ENCODE results near the gene LSM2. TPM values are rescaled to one million over a fixed set of nuclear protein-coding genes. Genes with fewer than 3 reads are reported as not detected.

The LSM2 gene
- total and polyA plus RNA-seq, 9 of the 15 experiments (the other 6 are each of a cell fraction or from before 2014, with no cell fraction given) = 154 to 407 (median 223) TPM

DNA sequence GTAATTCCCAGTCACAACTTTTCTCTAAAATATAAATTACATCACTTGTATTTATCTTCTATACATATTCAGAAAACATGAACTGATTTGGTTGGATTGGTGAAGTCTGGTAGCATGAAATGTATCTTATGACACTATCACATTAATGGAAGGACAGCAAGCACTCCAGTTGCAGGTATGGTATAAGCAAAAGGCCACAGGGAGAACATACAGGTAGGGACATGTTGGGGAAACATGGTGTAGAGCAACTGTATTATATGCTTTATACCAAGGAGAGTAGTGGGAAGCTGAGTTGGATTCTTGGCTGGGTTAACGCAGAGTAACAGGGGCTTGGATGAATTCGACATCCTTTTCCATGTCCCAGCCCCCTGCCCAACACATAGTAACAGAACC lies 9.8 kb downstream of the LSM2 start:
- CTCF ChIA-PET (ENCODE audit: low intra/inter-chr PET ratio) = interaction anchor here (0.6 to 2.9 kb wide), 3 partner anchors 17 to 67 kb away, joined by 3 to 24 read pairs (median 5); no protein-coding TSS in a partner anchor
- peaks cover 14 to 36% of the 10 kb centered on the region in 2 experiments; a peak in 4 of 5 replicates for H3K4me1 ChIP-seq (replicated peaks in 1 of 2; ENCODE audit: control insufficient read depth in 2 of 2, insufficient read depth in 2 of 2, low read length in 2 of 2)
- no peak overlapping the region for H3K4me3 ChIP-seq
- in situ Hi-C loops (cut with MboI) (no loop called here), intact Hi-C loops (cut with micrococcal nuclease) (loop anchor here (1.0 kb wide), 3 partner anchors 37 to 104 kb away; no protein-coding TSS in a partner anchor)
- H3K27me3 ChIP-seq (ENCODE audit: control insufficient read depth in 2 of 2, insufficient read depth in 2 of 2, low read length in 2 of 2) = no peaks in the 10 kb centered on the region
- WGBS (ENCODE audit: insufficient coverage, low coverage, missing lambda C conversion rate) = 89% methylated on average over 2 of the region's 2 CpGs
- H2AFZ ChIP-seq (ENCODE audit: low read depth, low read length) = no peak overlapping the region
- ATAC-seq (no peak), FAIRE-seq (no peak), DNase-seq (ENCODE audit: extremely low read depth in 1 of 4, low spot score in 3 of 4) (no peak)
- no peak overlapping the region for H3K4me2 ChIP-seq (ENCODE audit: insufficient read depth, low read length)
- peaks cover 62% of the 10 kb centered on the region for H3K36me3 ChIP-seq (ENCODE audit: control insufficient read depth, insufficient read depth, low read length)
- no peaks in the 10 kb centered on the region for H4K20me1 ChIP-seq (replicated peaks; ENCODE audit: control insufficient read depth, insufficient read depth, low read length)
- H3K79me2 ChIP-seq (ENCODE audit: control insufficient read depth, insufficient read depth, low read length) = peaks cover 46% of the 10 kb centered on the region
- no TSS peak for BruUV-seq (replicated peaks)
- H3K9ac ChIP-seq (ENCODE audit: insufficient read depth in 1 of 2, low read depth in 2 of 2, low read length in 2 of 2) = no peak overlapping the region
- peak overlapping the region; percentile 19; the same call in 2 of the 3 replicates for H3K27ac ChIP-seq (ENCODE audit: extremely low read depth, low read depth, low read length)
- no peaks in the 10 kb centered on the region for H3K9me1 ChIP-seq (ENCODE audit: control insufficient read depth, insufficient read depth, low read length)
- H3K9me3 ChIP-seq (replicated peaks; ENCODE audit: control insufficient read depth, insufficient read depth, low read depth, low read length) = no peaks in the 10 kb centered on the region
- POLR2A ChIA-PET = interaction anchor here (1.0 to 4.3 kb wide), 10 partner anchors 10 to 159 kb away, joined by 3 to 58 read pairs (median 10); partner anchors contain the start of genes BAG6, HSPA1A, HSPA1B and HSPA1L
- TF ChIP-seq HOMEZ (CRISPR knock-in tag; IDR thresholded peaks at IDR 0.05) (no peak), ZNF253 (CRISPR knock-in tag; conservative IDR thresholded peaks at IDR 0.05) (no peak), DNMT1 (IDR thresholded peaks at IDR 0.05) (no peak), DPF2 (IDR thresholded peaks at IDR 0.05) (no peak), NR4A1 (CRISPR knock-in tag; IDR thresholded peaks at IDR 0.05) (no peak), NR4A1 (tag; IDR thresholded peaks at IDR 0.05) (no peak), PBX2 (CRISPR knock-in tag; IDR thresholded peaks at IDR 0.05; ENCODE audit: low read depth) (no peak), PBX2 (tag; conservative IDR thresholded peaks at IDR 0.05; ENCODE audit: low read depth) (no peak), CREBBP (IDR thresholded peaks at IDR 0.05; ENCODE audit: low read depth, low read length) (peak; percentile 33), FOXP1 (CRISPR knock-in tag; IDR thresholded peaks at IDR 0.05) (0 out of 2 replicates have a peak, but pooled peaks have one; percentile 25), CEBPG (CRISPR knock-in tag; IDR thresholded peaks at IDR 0.05) (0 out of 2 replicates have a peak, but pooled peaks have one; percentile 23), CEBPG (tag; conservative IDR thresholded peaks at IDR 0.05 in 1 of 2, IDR thresholded peaks at IDR 0.05 in 1 of 2) (no peak)
- TF ChIP-seq, protein P1, sequence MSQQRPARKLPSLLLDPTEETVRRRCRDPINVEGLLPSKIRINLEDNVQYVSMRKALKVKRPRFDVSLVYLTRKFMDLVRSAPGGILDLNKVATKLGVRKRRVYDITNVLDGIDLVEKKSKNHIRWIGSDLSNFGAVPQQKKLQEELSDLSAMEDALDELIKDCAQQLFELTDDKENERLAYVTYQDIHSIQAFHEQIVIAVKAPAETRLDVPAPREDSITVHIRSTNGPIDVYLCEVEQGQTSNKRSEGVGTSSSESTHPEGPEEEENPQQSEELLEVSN (IDR thresholded peaks at IDR 0.05; ENCODE audit: borderline replicate concordance in 1 of 2, extremely low read depth in 1 of 2, insufficient read depth in 1 of 2, insufficient read length in 1 of 2, low read depth in 1 of 2, low read length in 1 of 2, poor library complexity in 1 of 2, severe bottlenecking in 1 of 2) = no peak
- TF ChIP-seq, protein P2, sequence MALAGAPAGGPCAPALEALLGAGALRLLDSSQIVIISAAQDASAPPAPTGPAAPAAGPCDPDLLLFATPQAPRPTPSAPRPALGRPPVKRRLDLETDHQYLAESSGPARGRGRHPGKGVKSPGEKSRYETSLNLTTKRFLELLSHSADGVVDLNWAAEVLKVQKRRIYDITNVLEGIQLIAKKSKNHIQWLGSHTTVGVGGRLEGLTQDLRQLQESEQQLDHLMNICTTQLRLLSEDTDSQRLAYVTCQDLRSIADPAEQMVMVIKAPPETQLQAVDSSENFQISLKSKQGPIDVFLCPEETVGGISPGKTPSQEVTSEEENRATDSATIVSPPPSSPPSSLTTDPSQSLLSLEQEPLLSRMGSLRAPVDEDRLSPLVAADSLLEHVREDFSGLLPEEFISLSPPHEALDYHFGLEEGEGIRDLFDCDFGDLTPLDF (CRISPR knock-in tag; IDR thresholded peaks at IDR 0.05) = no peak
